Panc1 (cell line): ENCODE measurements around the gene SEBOX. TPM values are rescaled to one million over a fixed set of nuclear protein-coding genes. Genes with fewer than 3 reads are reported as not detected.

Source experiments
- ATAC-seq: fragments of 200-7000 bp; cut with Tn5 transposase; 2 replicates; pipeline ENCODE4 v1.9.1; 2020; ENCODE audit warnings: mild to moderate bottlenecking, moderate library complexity
- BruUV-seq: library from RNA; stranded (reverse); fragments of 400-500 nt; replicated peaks from 2 replicates; lab custom pipeline; 2021; lab: Mats Ljungman, UMichigan
- CTCF ChIA-PET: fragments of 300-600 bp; sonication (Branson Sonifier 250); formaldehyde crosslinking; loops from one replicate; lab custom pipeline; 2022; ENCODE audit warnings: antibody characterized with exemption; lab: Charles Lee
- POLR2A ChIA-PET: fragments of 300-600 bp; sonication (Branson Sonifier 250); formaldehyde crosslinking; loops from one replicate; lab custom pipeline; 2022; ENCODE audit warnings: antibody characterized with exemption; lab: Charles Lee
- DNase-seq: peaks from one replicate; pipeline ENCODE4 v3.0.0-alpha.2; 2010; ENCODE audit warnings: low read depth, low spot score
- H3K27ac ChIP-seq: 2 replicates; pipeline ENCODE4 v1.5.1; 2011; ENCODE audit warnings: mild to moderate bottlenecking, low read length, inconsistent platforms
- H3K27me3 ChIP-seq: fragments of 200-500 bp; sonication (Bioruptor generic); 2 replicates; pipeline ENCODE4 v1.6.0; 2014; ENCODE audit warnings: low read length, inconsistent platforms; ENCODE audit not compliant: control insufficient read depth, insufficient read depth
- H3K36me3 ChIP-seq: fragments of 200-500 bp; sonication (Bioruptor generic); 2 replicates; pipeline ENCODE4 v1.5.1; 2014; ENCODE audit warnings: inconsistent platforms, mild to moderate bottlenecking, low read length, moderate library complexity; ENCODE audit not compliant: control insufficient read depth, insufficient read depth
- H3K4me1 ChIP-seq: 2 replicates; pipeline ENCODE4 v1.5.1; 2011; ENCODE audit warnings: inconsistent platforms, mild to moderate bottlenecking, low read length, moderate library complexity; ENCODE audit not compliant: control insufficient read depth, insufficient read depth
- H3K4me3 ChIP-seq, 2 experiments: 2 replicates each; pipeline ENCODE4 v1.5.1; 2011 to 2012; ENCODE audit warnings: low read depth in 2 of 2, low read length in 2 of 2, mild to moderate bottlenecking in 2 of 2, inconsistent platforms in 1 of 2, moderate library complexity in 1 of 2
- H3K9me3 ChIP-seq: fragments of 200-500 bp; sonication (Bioruptor generic); 2 replicates; pipeline ENCODE4 v1.5.1; 2014; ENCODE audit warnings: low read depth, mild to moderate bottlenecking, inconsistent platforms, low read length, moderate library complexity; ENCODE audit not compliant: control insufficient read depth, insufficient read depth
- POLR2AphosphoS5 ChIP-seq: IDR thresholded peaks from 2 replicates; pipeline ENCODE4 v1.6.1; 2012; ENCODE audit warnings: mild to moderate bottlenecking, low read depth, low read length, moderate library complexity
- SIN3A ChIP-seq: IDR thresholded peaks from 2 replicates; pipeline ENCODE4 v1.6.1; 2012; ENCODE audit warnings: low read depth, mild to moderate bottlenecking, low read length, moderate library complexity, borderline replicate concordance; ENCODE audit not compliant: insufficient read depth
- TCF7L2 ChIP-seq: IDR thresholded peaks from 2 replicates; pipeline ENCODE4 v1.6.1; 2011; ENCODE audit warnings: mild to moderate bottlenecking, low read depth, low read length, inconsistent platforms
- in situ Hi-C: cut with HindIII; loops from 2 replicates; pipeline ENCODE4 v1.10.0; 2016; ENCODE audit warnings: low sequenced_read_pairs, low pct_unique_long_range_greater_than_20kb
- intact Hi-C: fragments of 100-400 bp; cut with micrococcal nuclease; formaldehyde crosslinking; loops from one replicate; pipeline ENCODE4 v1.10.0; 2022; ENCODE audit not compliant: unreplicated experiment
- total RNA-seq: library from RNA; stranded (reverse); gene quantifications from one replicate; pipeline ENCODE4 v1.2.1, GENCODE V29; 2021; ENCODE audit not compliant: unreplicated experiment
- TF ChIP-seq, protein P1 (sequence below), 2 experiments: IDR thresholded peaks; 2 replicates each; pipeline ENCODE4 v1.6.1; 2011 to 2012; ENCODE audit warnings: low read depth in 2 of 2, control low read depth in 1 of 2, low read length in 1 of 2, mild to moderate bottlenecking in 1 of 2, moderate library complexity in 1 of 2; ENCODE audit not compliant: insufficient read depth in 1 of 2
- TF ChIP-seq, protein P2 (sequence below): fragments of 450-650 bp; IDR thresholded peaks from 2 replicates; pipeline ENCODE4 v1.5.1; 2017; ENCODE audit warnings: mild to moderate bottlenecking

The SEBOX gene
- total RNA-seq, 1 experiment from 2014 or later, result not detected

- POLR2A ChIA-PET, result interaction anchor here (2.1 kb wide), 1 partner anchor 15 kb away, joined by 8 read pairs; the partner anchor contains the start of genes IFT20 and TNFAIP1
- DNase-seq (no peak), ATAC-seq (no peak)
- H3K4me1 ChIP-seq, result peaks cover 23% of the 10 kb centered on the region
- BruUV-seq, result no TSS peak
- CTCF ChIA-PET, result no interaction called here
- H3K9me3 ChIP-seq, result no peaks in the 10 kb centered on the region
- TF ChIP-seq SIN3A (no peak), TCF7L2 (no peak), POLR2AphosphoS5 (no peak)
- TF ChIP-seq, protein P1, sequence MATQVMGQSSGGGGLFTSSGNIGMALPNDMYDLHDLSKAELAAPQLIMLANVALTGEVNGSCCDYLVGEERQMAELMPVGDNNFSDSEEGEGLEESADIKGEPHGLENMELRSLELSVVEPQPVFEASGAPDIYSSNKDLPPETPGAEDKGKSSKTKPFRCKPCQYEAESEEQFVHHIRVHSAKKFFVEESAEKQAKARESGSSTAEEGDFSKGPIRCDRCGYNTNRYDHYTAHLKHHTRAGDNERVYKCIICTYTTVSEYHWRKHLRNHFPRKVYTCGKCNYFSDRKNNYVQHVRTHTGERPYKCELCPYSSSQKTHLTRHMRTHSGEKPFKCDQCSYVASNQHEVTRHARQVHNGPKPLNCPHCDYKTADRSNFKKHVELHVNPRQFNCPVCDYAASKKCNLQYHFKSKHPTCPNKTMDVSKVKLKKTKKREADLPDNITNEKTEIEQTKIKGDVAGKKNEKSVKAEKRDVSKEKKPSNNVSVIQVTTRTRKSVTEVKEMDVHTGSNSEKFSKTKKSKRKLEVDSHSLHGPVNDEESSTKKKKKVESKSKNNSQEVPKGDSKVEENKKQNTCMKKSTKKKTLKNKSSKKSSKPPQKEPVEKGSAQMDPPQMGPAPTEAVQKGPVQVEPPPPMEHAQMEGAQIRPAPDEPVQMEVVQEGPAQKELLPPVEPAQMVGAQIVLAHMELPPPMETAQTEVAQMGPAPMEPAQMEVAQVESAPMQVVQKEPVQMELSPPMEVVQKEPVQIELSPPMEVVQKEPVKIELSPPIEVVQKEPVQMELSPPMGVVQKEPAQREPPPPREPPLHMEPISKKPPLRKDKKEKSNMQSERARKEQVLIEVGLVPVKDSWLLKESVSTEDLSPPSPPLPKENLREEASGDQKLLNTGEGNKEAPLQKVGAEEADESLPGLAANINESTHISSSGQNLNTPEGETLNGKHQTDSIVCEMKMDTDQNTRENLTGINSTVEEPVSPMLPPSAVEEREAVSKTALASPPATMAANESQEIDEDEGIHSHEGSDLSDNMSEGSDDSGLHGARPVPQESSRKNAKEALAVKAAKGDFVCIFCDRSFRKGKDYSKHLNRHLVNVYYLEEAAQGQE (IDR thresholded peaks at IDR 0.05; ENCODE audit: insufficient read depth in 1 of 2, low read depth in 2 of 2, low read length in 1 of 2), result no peak
- TF ChIP-seq, protein P2, sequence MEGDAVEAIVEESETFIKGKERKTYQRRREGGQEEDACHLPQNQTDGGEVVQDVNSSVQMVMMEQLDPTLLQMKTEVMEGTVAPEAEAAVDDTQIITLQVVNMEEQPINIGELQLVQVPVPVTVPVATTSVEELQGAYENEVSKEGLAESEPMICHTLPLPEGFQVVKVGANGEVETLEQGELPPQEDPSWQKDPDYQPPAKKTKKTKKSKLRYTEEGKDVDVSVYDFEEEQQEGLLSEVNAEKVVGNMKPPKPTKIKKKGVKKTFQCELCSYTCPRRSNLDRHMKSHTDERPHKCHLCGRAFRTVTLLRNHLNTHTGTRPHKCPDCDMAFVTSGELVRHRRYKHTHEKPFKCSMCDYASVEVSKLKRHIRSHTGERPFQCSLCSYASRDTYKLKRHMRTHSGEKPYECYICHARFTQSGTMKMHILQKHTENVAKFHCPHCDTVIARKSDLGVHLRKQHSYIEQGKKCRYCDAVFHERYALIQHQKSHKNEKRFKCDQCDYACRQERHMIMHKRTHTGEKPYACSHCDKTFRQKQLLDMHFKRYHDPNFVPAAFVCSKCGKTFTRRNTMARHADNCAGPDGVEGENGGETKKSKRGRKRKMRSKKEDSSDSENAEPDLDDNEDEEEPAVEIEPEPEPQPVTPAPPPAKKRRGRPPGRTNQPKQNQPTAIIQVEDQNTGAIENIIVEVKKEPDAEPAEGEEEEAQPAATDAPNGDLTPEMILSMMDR, result no peak
- peak overlapping the region; percentile 95 for H3K27ac ChIP-seq
- H3K4me3 ChIP-seq, result peak overlapping the region; percentile 79 to 95
- H3K36me3 ChIP-seq, result no peaks in the 10 kb centered on the region
- no peaks in the 10 kb centered on the region for H3K27me3 ChIP-seq
- intact Hi-C loops (no loop called here), in situ Hi-C loops (no loop called here)
These were observed 44.6 kb downstream of the SEBOX start for GRCh38 chr17:28320215-28321061.

GRCh38 chr17:28319598-28319935, 45.4 kb downstream of the SEBOX start:
- no TSS peak for BruUV-seq

More at GRCh38 chr17:28319598-28319935, 45.4 kb downstream of the SEBOX start:
- Histone ChIP-seq H3K4me1 (peaks cover 23% of the 10 kb centered on the region), H3K27me3 (no peaks in the 10 kb centered on the region), H3K4me3 (peak overlapping the region; percentile 79 to 95), H3K9me3 (no peaks in the 10 kb centered on the region), H3K27ac (peak overlapping the region; percentile 95), H3K36me3 (no peaks in the 10 kb centered on the region)
- ChIA-PET CTCF (interaction anchor here (0.6 kb wide), 1 partner anchor 28 kb away, joined by 3 read pairs; no protein-coding TSS in a partner anchor), POLR2A (interaction anchor here (2.1 kb wide), 1 partner anchor 16 kb away, joined by 8 read pairs; the partner anchor contains the start of genes IFT20 and TNFAIP1)
- TF ChIP-seq SIN3A (no peak), TCF7L2 (no peak), POLR2AphosphoS5 (no peak)
- TF ChIP-seq, protein P2, result no peak
- TF ChIP-seq, protein P1 (IDR thresholded peaks at IDR 0.05; ENCODE audit: insufficient read depth in 1 of 2, low read depth in 2 of 2, low read length in 1 of 2), result no peak
- DNase-seq (no peak), ATAC-seq (no peak)
- intact Hi-C loops, result no loop called here
- in situ Hi-C loops, result no loop called here
